ENCODE results near the gene TTF2. TPM values are rescaled to one million over a fixed set of nuclear protein-coding genes. Genes with fewer than 3 reads are reported as not detected.

The TTF2 gene
- total RNA-seq, 1 experiment from 2014 or later: 91.4 TPM

DNA sequence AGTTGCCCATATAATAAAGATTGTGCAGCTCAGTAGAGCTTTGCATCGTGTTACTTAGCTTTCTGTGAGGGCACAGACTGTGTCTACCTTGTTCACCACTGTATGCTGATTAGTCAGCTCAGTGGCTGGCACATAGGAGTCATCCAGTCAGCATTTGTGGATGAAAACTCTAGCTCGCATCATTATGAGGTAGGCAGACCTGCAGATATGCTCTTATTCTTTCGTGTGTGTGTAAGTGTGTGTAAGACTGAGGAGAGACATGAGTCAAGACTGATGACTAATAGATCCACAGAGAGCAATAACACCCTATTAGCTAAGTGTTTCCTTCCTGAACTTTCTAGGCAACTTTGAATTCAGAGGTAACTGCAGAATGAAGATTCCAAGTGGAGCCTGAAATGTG lies 17.1 kb downstream of the TTF2 start:
- TF ChIP-seq, protein P1, sequence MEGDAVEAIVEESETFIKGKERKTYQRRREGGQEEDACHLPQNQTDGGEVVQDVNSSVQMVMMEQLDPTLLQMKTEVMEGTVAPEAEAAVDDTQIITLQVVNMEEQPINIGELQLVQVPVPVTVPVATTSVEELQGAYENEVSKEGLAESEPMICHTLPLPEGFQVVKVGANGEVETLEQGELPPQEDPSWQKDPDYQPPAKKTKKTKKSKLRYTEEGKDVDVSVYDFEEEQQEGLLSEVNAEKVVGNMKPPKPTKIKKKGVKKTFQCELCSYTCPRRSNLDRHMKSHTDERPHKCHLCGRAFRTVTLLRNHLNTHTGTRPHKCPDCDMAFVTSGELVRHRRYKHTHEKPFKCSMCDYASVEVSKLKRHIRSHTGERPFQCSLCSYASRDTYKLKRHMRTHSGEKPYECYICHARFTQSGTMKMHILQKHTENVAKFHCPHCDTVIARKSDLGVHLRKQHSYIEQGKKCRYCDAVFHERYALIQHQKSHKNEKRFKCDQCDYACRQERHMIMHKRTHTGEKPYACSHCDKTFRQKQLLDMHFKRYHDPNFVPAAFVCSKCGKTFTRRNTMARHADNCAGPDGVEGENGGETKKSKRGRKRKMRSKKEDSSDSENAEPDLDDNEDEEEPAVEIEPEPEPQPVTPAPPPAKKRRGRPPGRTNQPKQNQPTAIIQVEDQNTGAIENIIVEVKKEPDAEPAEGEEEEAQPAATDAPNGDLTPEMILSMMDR (conservative IDR thresholded peaks at IDR 0.05; ENCODE audit: low read depth, low read length): no peak
- TF ChIP-seq EZH2 (IDR thresholded peaks at IDR 0.05; ENCODE audit: borderline replicate concordance, low read depth, low read length, poor library complexity, severe bottlenecking): no peak
- H3K36me3 ChIP-seq (ENCODE audit: insufficient read depth, low read length, poor library complexity, severe bottlenecking): peaks cover 77% of the 10 kb centered on the region
- DNase-seq (ENCODE audit: low spot score): peak; percentile 74
- CTCF ChIA-PET: no interaction called here
- intact Hi-C loops (cut with micrococcal nuclease; ENCODE audit: unreplicated experiment): no loop called here
- no TSS peak for BruUV-seq (replicated peaks)
- H3K9me3 ChIP-seq (ENCODE audit: low read depth, low read length, poor library complexity, severe bottlenecking): no peaks in the 10 kb centered on the region
- H3K4me1 ChIP-seq (ENCODE audit: insufficient read depth, low read length, poor library complexity, severe bottlenecking): no peaks in the 10 kb centered on the region
- H3K4me3 ChIP-seq (ENCODE audit: low read depth, low read length, poor library complexity, severe bottlenecking): no peak overlapping the region
- no peak overlapping the region for H3K27ac ChIP-seq (ENCODE audit: low read depth, low read length, poor library complexity, severe bottlenecking)
- no peaks in the 10 kb centered on the region for H3K27me3 ChIP-seq (replicated peaks; ENCODE audit: insufficient read depth, low read depth, low read length, poor library complexity)
- POLR2A ChIA-PET (ENCODE audit: low non-redundant PET): no interaction called here

GRCh38 chr1:117079737-117080136 lies 19.6 kb downstream of the TTF2 start:
- H3K27ac ChIP-seq (ENCODE audit: low read depth, low read length, poor library complexity, severe bottlenecking): no peak overlapping the region
- H3K4me1 ChIP-seq (ENCODE audit: insufficient read depth, low read length, poor library complexity, severe bottlenecking): no peaks in the 10 kb centered on the region
- H3K36me3 ChIP-seq (ENCODE audit: insufficient read depth, low read length, poor library complexity, severe bottlenecking): peaks cover 74% of the 10 kb centered on the region
- TF ChIP-seq EZH2 (IDR thresholded peaks at IDR 0.05; ENCODE audit: borderline replicate concordance, low read depth, low read length, poor library complexity, severe bottlenecking): no peak
- TF ChIP-seq, protein P1 (conservative IDR thresholded peaks at IDR 0.05; ENCODE audit: low read depth, low read length): no peak
- H3K27me3 ChIP-seq (replicated peaks; ENCODE audit: insufficient read depth, low read depth, low read length, poor library complexity): no peaks in the 10 kb centered on the region
- CTCF ChIA-PET: no interaction called here
- POLR2A ChIA-PET (ENCODE audit: low non-redundant PET): no interaction called here
- H3K9me3 ChIP-seq (ENCODE audit: low read depth, low read length, poor library complexity, severe bottlenecking): no peaks in the 10 kb centered on the region
- no TSS peak for BruUV-seq (replicated peaks)
- H3K4me3 ChIP-seq (ENCODE audit: low read depth, low read length, poor library complexity, severe bottlenecking): no peak overlapping the region
- no peak for DNase-seq (ENCODE audit: low spot score)
- intact Hi-C loops (cut with micrococcal nuclease; ENCODE audit: unreplicated experiment): no loop called here

DNA sequence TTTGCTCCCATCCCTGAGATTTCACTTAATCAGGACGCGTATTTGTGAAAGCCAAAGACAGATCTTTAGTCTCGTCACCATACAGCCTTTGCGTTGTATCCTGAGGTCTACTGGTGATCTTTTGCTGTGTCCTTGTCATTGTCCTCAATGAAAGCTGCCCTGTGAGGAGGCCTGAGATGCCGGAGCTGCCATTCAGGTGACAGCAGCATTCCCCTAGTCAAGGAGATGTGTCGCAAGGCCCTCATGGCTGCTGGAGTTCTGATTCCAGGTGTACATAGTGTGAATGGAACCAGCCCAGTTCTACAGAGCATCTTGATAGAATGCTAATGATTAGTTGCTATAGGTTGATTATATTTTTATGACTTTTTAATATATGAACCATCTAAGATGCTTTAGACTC lies 24.1 kb downstream of the TTF2 start:
- no peaks in the 10 kb centered on the region for H3K4me1 ChIP-seq (ENCODE audit: insufficient read depth, low read length, poor library complexity, severe bottlenecking)
- CTCF ChIA-PET: no interaction called here
- DNase-seq (ENCODE audit: low spot score): no peak

More for the DNA sequence above, 24.1 kb downstream of the TTF2 start:
- no TSS peak for BruUV-seq (replicated peaks)
- POLR2A ChIA-PET (ENCODE audit: low non-redundant PET): no interaction called here
- no peak for TF ChIP-seq EZH2 (IDR thresholded peaks at IDR 0.05; ENCODE audit: borderline replicate concordance, low read depth, low read length, poor library complexity, severe bottlenecking)
- TF ChIP-seq, protein P1 (conservative IDR thresholded peaks at IDR 0.05; ENCODE audit: low read depth, low read length): no peak
- no peak overlapping the region for H3K4me3 ChIP-seq (ENCODE audit: low read depth, low read length, poor library complexity, severe bottlenecking)
- no peaks in the 10 kb centered on the region for H3K27me3 ChIP-seq (replicated peaks; ENCODE audit: insufficient read depth, low read depth, low read length, poor library complexity)
- intact Hi-C loops (cut with micrococcal nuclease; ENCODE audit: unreplicated experiment): no loop called here
- H3K27ac ChIP-seq (ENCODE audit: low read depth, low read length, poor library complexity, severe bottlenecking): no peak overlapping the region
- H3K9me3 ChIP-seq (ENCODE audit: low read depth, low read length, poor library complexity, severe bottlenecking): no peaks in the 10 kb centered on the region
- H3K36me3 ChIP-seq (ENCODE audit: insufficient read depth, low read length, poor library complexity, severe bottlenecking): peaks cover 38% of the 10 kb centered on the region
